ENCODE results near the gene FMO4. TPM values are rescaled to one million over a fixed set of nuclear protein-coding genes. Genes with fewer than 3 reads are reported as not detected.
"Not testable (repeated sequence)": the region's sequence is repeated elsewhere in the genome, so short reads cannot be mapped to it uniquely, and the experiment has no call there.

Gene FMO4
- total and polyA plus RNA-seq, 2 donors (not counting 3 experiments of a cell fraction or from before 2014, with no cell fraction given): 0.25 to 0.33 TPM

DNA sequence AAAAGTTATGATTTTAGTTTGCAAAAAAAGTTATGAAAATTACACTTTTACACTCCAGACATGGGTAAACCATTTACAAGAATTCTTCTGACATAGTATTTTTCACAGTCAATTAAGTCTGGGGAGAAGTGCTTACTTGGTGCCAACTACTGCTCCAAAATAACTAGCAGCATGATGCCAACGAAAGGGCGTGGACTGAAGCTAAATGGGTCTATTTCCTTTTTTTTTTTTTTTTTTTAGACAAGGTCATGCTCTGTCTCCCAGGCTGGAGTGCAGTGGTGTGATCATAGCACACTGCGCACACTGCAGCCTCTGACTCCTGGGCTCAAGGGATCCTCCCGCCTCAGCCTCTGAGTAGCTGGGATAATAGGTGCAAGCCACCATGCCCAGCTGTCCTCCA is 43.2 kb downstream of the FMO4 start:
- Histone ChIP-seq H3K27ac (ENCODE audit: insufficient read depth, low read depth, low read length) (no peak overlapping the region), H4K20me1 (replicated peaks; ENCODE audit: control insufficient read depth, extremely low read depth, insufficient read depth, low read length) (no peaks in the 10 kb centered on the region), H3K4me2 (ENCODE audit: insufficient read depth, low read length) (no peak overlapping the region), H2AFZ (ENCODE audit: low read depth, low read length) (no peak overlapping the region), H3K9me1 (replicated peaks; ENCODE audit: control insufficient read depth, extremely low read depth, insufficient read depth, low read length) (no peaks in the 10 kb centered on the region), H3K4me1 (ENCODE audit: control insufficient read depth, extremely low read depth, insufficient read depth, low read length) (no peaks in the 10 kb centered on the region), H3K4me3 (replicated peaks in 1 of 3; ENCODE audit: insufficient read depth in 1 of 3, low read depth in 1 of 3, low read length in 3 of 3) (no peak overlapping the region), H3K9me3 (replicated peaks; ENCODE audit: control insufficient read depth, insufficient read depth, low read length) (no peaks in the 10 kb centered on the region), H3K36me3 (ENCODE audit: control insufficient read depth in 2 of 2, extremely low read depth in 1 of 2, insufficient read depth in 2 of 2, low read length in 2 of 2) (no peaks in the 10 kb centered on the region), H3K79me2 (ENCODE audit: control insufficient read depth, insufficient read depth, low read length) (no peaks in the 10 kb centered on the region), H3K9ac (replicated peaks; ENCODE audit: extremely low read depth, insufficient read depth, low read length) (no peak overlapping the region), H3K27me3 (ENCODE audit: control insufficient read depth in 2 of 2, insufficient read depth in 2 of 2, low read length in 2 of 2) (no peaks in the 10 kb centered on the region)
- no TSS peak for BruUV-seq (replicated peaks)
- dilution Hi-C loops (cut with MboI; ENCODE audit: extremely low pct_ligation_motif_present, low sequenced_read_pairs): no loop called here
- no peak for FAIRE-seq
- intact Hi-C loops (cut with micrococcal nuclease): no loop called here
- ChIA-PET POLR2A (no interaction called here), CTCF (interaction anchor here (1.1 kb wide), 1 partner anchor 11 kb away, joined by 3 read pairs; no protein-coding TSS in a partner anchor)
- no peak for TF ChIP-seq MYC (IDR thresholded peaks at IDR 0.05; ENCODE audit: low read depth, low read length)
- no peak for DNase-seq (ENCODE audit: low read depth, low spot score)

DNA sequence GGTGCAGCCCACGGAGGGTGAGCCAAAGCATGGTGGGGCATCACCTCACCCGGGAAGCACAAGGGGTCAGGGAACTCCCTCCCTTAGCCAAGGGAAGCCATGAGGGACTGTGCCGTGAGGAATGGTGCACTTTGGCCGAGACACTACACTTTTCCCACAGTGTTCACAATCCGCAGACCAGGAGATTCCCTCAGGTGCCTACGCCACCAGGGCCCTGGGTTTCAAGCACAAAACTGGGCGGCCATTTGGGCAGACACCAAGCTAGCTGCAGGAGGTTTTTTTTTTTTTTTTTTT is 45.3 kb downstream of the FMO4 start:
- FAIRE-seq; H4K20me1 ChIP-seq (replicated peaks; ENCODE audit: control insufficient read depth, extremely low read depth, insufficient read depth, low read length); dilution Hi-C loops (cut with MboI; ENCODE audit: extremely low pct_ligation_motif_present, low sequenced_read_pairs); H3K9me3 ChIP-seq (replicated peaks; ENCODE audit: control insufficient read depth, insufficient read depth, low read length); DNase-seq (ENCODE audit: low read depth, low spot score); H3K4me3 ChIP-seq (replicated peaks in 1 of 3; ENCODE audit: insufficient read depth in 1 of 3, low read depth in 1 of 3, low read length in 3 of 3); H3K27me3 ChIP-seq (ENCODE audit: control insufficient read depth in 2 of 2, insufficient read depth in 2 of 2, low read length in 2 of 2); POLR2A ChIA-PET; H3K4me2 ChIP-seq (ENCODE audit: insufficient read depth, low read length); H2AFZ ChIP-seq (ENCODE audit: low read depth, low read length); H3K9me1 ChIP-seq (replicated peaks; ENCODE audit: control insufficient read depth, extremely low read depth, insufficient read depth, low read length); H3K79me2 ChIP-seq (ENCODE audit: control insufficient read depth, insufficient read depth, low read length); BruUV-seq (replicated peaks); intact Hi-C loops (cut with micrococcal nuclease); H3K9ac ChIP-seq (replicated peaks; ENCODE audit: extremely low read depth, insufficient read depth, low read length); CTCF ChIA-PET; H3K27ac ChIP-seq (ENCODE audit: insufficient read depth, low read depth, low read length); H3K4me1 ChIP-seq (ENCODE audit: control insufficient read depth, extremely low read depth, insufficient read depth, low read length); H3K36me3 ChIP-seq (ENCODE audit: control insufficient read depth in 2 of 2, extremely low read depth in 1 of 2, insufficient read depth in 2 of 2, low read length in 2 of 2): not testable (repeated sequence)

GRCh38 chr1:171359731-171360527 is 45.9 kb downstream of the FMO4 start:
- dilution Hi-C loops (cut with MboI; ENCODE audit: extremely low pct_ligation_motif_present, low sequenced_read_pairs): not testable (repeated sequence)

More at GRCh38 chr1:171359731-171360527, 45.9 kb downstream of the FMO4 start:
- DNase-seq (ENCODE audit: low read depth, low spot score); H3K36me3 ChIP-seq (ENCODE audit: control insufficient read depth in 2 of 2, extremely low read depth in 1 of 2, insufficient read depth in 2 of 2, low read length in 2 of 2); H3K4me1 ChIP-seq (ENCODE audit: control insufficient read depth, extremely low read depth, insufficient read depth, low read length); CTCF ChIA-PET; H2AFZ ChIP-seq (ENCODE audit: low read depth, low read length); H3K9me1 ChIP-seq (replicated peaks; ENCODE audit: control insufficient read depth, extremely low read depth, insufficient read depth, low read length); H4K20me1 ChIP-seq (replicated peaks; ENCODE audit: control insufficient read depth, extremely low read depth, insufficient read depth, low read length); H3K27ac ChIP-seq (ENCODE audit: insufficient read depth, low read depth, low read length); H3K9ac ChIP-seq (replicated peaks; ENCODE audit: extremely low read depth, insufficient read depth, low read length); H3K9me3 ChIP-seq (replicated peaks; ENCODE audit: control insufficient read depth, insufficient read depth, low read length); H3K27me3 ChIP-seq (ENCODE audit: control insufficient read depth in 2 of 2, insufficient read depth in 2 of 2, low read length in 2 of 2); FAIRE-seq; BruUV-seq (replicated peaks); H3K79me2 ChIP-seq (ENCODE audit: control insufficient read depth, insufficient read depth, low read length); H3K4me2 ChIP-seq (ENCODE audit: insufficient read depth, low read length); H3K4me3 ChIP-seq (replicated peaks in 1 of 3; ENCODE audit: insufficient read depth in 1 of 3, low read depth in 1 of 3, low read length in 3 of 3); POLR2A ChIA-PET: not testable (repeated sequence)
- intact Hi-C loops (cut with micrococcal nuclease): loop anchor here (5.0 kb wide), 1 partner anchor 92 kb away; no protein-coding TSS in a partner anchor
